Esophagus squamous epithelium (tissue), 4 donors: ENCODE results near the gene PRSS50.

Source experiments
- POLR2A ChIP-seq, 4 donors: fragments of 450-650 bp; IDR thresholded peaks; one replicate each; pipeline ENCODE4 v1.6.1; 2017; ENCODE audit warnings: antibody characterized with exemption in 4 of 4, mild to moderate bottlenecking in 4 of 4, moderate library complexity in 3 of 4
- TF ChIP-seq, protein P1 (sequence below), 6 experiments: fragments of 450-650 bp in 4 of 6; fragments of 200-600 bp in 2 of 6; sonication (generic) in 2 of 6; IDR thresholded peaks; one replicate each; pipeline ENCODE4 v1.5.1; 2016 to 2019; ENCODE audit warnings: antibody characterized with exemption in 6 of 6, mild to moderate bottlenecking in 4 of 6, moderate library complexity in 4 of 6

- TF ChIP-seq, protein P1, sequence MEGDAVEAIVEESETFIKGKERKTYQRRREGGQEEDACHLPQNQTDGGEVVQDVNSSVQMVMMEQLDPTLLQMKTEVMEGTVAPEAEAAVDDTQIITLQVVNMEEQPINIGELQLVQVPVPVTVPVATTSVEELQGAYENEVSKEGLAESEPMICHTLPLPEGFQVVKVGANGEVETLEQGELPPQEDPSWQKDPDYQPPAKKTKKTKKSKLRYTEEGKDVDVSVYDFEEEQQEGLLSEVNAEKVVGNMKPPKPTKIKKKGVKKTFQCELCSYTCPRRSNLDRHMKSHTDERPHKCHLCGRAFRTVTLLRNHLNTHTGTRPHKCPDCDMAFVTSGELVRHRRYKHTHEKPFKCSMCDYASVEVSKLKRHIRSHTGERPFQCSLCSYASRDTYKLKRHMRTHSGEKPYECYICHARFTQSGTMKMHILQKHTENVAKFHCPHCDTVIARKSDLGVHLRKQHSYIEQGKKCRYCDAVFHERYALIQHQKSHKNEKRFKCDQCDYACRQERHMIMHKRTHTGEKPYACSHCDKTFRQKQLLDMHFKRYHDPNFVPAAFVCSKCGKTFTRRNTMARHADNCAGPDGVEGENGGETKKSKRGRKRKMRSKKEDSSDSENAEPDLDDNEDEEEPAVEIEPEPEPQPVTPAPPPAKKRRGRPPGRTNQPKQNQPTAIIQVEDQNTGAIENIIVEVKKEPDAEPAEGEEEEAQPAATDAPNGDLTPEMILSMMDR (IDR thresholded peaks at IDR 0.05), result no peak
- no peak for TF ChIP-seq POLR2A (IDR thresholded peaks at IDR 0.05)
Observed at GRCh38 chr3:46708401-46709156, 9.1 kb downstream of the PRSS50 start.
